Measurements from ENCODE around the gene HDAC4. TPM values are rescaled to one million over a fixed set of nuclear protein-coding genes. Genes with fewer than 3 reads are reported as not detected.

Gene HDAC4
- polyA plus RNA-seq, 3 donors, result 11.8 to 13.0 (median 12.9) TPM

- DNase-seq (ENCODE audit: low read depth in 3 of 3, low spot score in 2 of 3), result no peak
Observed at GRCh38 chr2:239013678-239013976, 387.2 kb downstream of the HDAC4 start.

GRCh38 chr2:239012936-239013677, 387.7 kb downstream of the HDAC4 start:
- no peak for DNase-seq (ENCODE audit: low read depth in 3 of 3, low spot score in 2 of 3)

- DNase-seq (ENCODE audit: low read depth in 3 of 3, low spot score in 2 of 3), result no peak
Observed at GRCh38 chr2:239012228-239012627, 388.6 kb downstream of the HDAC4 start.

- no peak for DNase-seq (ENCODE audit: low read depth in 3 of 3, low spot score in 2 of 3)
Observed at GRCh38 chr2:239009589-239009961, 391.2 kb downstream of the HDAC4 start.

GRCh38 chr2:239008677-239009588, 391.9 kb downstream of the HDAC4 start:
- no peak for DNase-seq (ENCODE audit: low read depth in 3 of 3, low spot score in 2 of 3)

- no peak for DNase-seq (ENCODE audit: low read depth in 3 of 3, low spot score in 2 of 3)
Observed at GRCh38 chr2:239008004-239008403, 392.8 kb downstream of the HDAC4 start.

GRCh38 chr2:239006622-239007285, 394.1 kb downstream of the HDAC4 start:
- no peak for DNase-seq (ENCODE audit: low read depth in 3 of 3, low spot score in 2 of 3)

- no peak for DNase-seq (ENCODE audit: low read depth in 3 of 3, low spot score in 2 of 3)
Observed at GRCh38 chr2:239005586-239005985, 395.2 kb downstream of the HDAC4 start.

- no peak for DNase-seq (ENCODE audit: low read depth in 3 of 3, low spot score in 2 of 3)
Observed at GRCh38 chr2:239004274-239005015, 396.4 kb downstream of the HDAC4 start.

- no peak for DNase-seq (ENCODE audit: low read depth in 3 of 3, low spot score in 2 of 3)
Observed at GRCh38 chr2:239003624-239004273, 397.1 kb downstream of the HDAC4 start.

- DNase-seq (ENCODE audit: low read depth in 3 of 3, low spot score in 2 of 3), result no peak
Observed at GRCh38 chr2:239002954-239003623, 397.7 kb downstream of the HDAC4 start.

GRCh38 chr2:239002591-239002953, 398.2 kb downstream of the HDAC4 start:
- no peak for DNase-seq (ENCODE audit: low read depth in 3 of 3, low spot score in 2 of 3)

GRCh38 chr2:239001794-239002193, 399.0 kb downstream of the HDAC4 start:
- DNase-seq (ENCODE audit: low read depth in 3 of 3, low spot score in 2 of 3), result no peak

GRCh38 chr2:239000500-239001073, 400.2 kb downstream of the HDAC4 start:
- DNase-seq (ENCODE audit: low read depth in 3 of 3, low spot score in 2 of 3), result no peak

- DNase-seq (ENCODE audit: low read depth in 3 of 3, low spot score in 2 of 3), result no peak
Observed at GRCh38 chr2:239000089-239000488, 400.7 kb downstream of the HDAC4 start.

GRCh38 chr2:238999291-238999741, 401.5 kb downstream of the HDAC4 start:
- no peak for DNase-seq (ENCODE audit: low read depth in 3 of 3, low spot score in 2 of 3)

- DNase-seq (ENCODE audit: low read depth in 3 of 3, low spot score in 2 of 3), result no peak
Observed at GRCh38 chr2:238998801-238999200, 402.0 kb downstream of the HDAC4 start.
